ENCODE results near the gene RPAP2.
"Not testable (repeated sequence)": the region's sequence is repeated elsewhere in the genome, so short reads cannot be mapped to it uniquely, and the experiment has no call there.

RPAP2 gene

GRCh38 chr1:92324784-92325183, 25.9 kb downstream of the RPAP2 start:
- no peak for DNase-seq

- no peak for DNase-seq
Observed at GRCh38 chr1:92326681-92327080, 27.8 kb downstream of the RPAP2 start.

- DNase-seq, result no peak
Observed at GRCh38 chr1:92327794-92328193, 28.9 kb downstream of the RPAP2 start.

- no peak for DNase-seq
Observed at GRCh38 chr1:92329347-92330129, 30.7 kb downstream of the RPAP2 start.

GRCh38 chr1:92333668-92334067, 34.8 kb downstream of the RPAP2 start:
- DNase-seq, result no peak

GRCh38 chr1:92340154-92340553, 41.3 kb downstream of the RPAP2 start:
- no peak for DNase-seq

GRCh38 chr1:92342401-92342800, 43.5 kb downstream of the RPAP2 start:
- DNase-seq, result no peak

- DNase-seq, result no peak
Observed at GRCh38 chr1:92343061-92343460, 44.2 kb downstream of the RPAP2 start.

- DNase-seq, result no peak
Observed at GRCh38 chr1:92346866-92347640, 48.2 kb downstream of the RPAP2 start.

- no peak for DNase-seq
Observed at GRCh38 chr1:92352856-92353255, 54.0 kb downstream of the RPAP2 start.

GRCh38 chr1:92354259-92354658, 55.4 kb downstream of the RPAP2 start:
- DNase-seq, result no peak

GRCh38 chr1:92356956-92357355, 58.1 kb downstream of the RPAP2 start:
- no peak for DNase-seq

- DNase-seq, result not testable (repeated sequence)
Observed at GRCh38 chr1:92359382-92359781, 60.5 kb downstream of the RPAP2 start.

GRCh38 chr1:92359986-92360385, 61.1 kb downstream of the RPAP2 start:
- no peak for DNase-seq

- DNase-seq, result no peak
Observed at GRCh38 chr1:92362970-92363369, 64.1 kb downstream of the RPAP2 start.

- DNase-seq, result no peak
Observed at GRCh38 chr1:92363401-92363800, 64.5 kb downstream of the RPAP2 start.

GRCh38 chr1:92365378-92366039, 66.7 kb downstream of the RPAP2 start:
- no peak for DNase-seq

GRCh38 chr1:92366040-92366395, 67.2 kb downstream of the RPAP2 start:
- DNase-seq, result no peak

GRCh38 chr1:92367496-92367895, 68.6 kb downstream of the RPAP2 start:
- DNase-seq, result no peak

- no peak for DNase-seq
Observed at GRCh38 chr1:92372164-92372563, 73.3 kb downstream of the RPAP2 start.

GRCh38 chr1:92374223-92374622, 75.4 kb downstream of the RPAP2 start:
- DNase-seq, result no peak

GRCh38 chr1:92376345-92376744, 77.5 kb downstream of the RPAP2 start:
- DNase-seq, result no peak

GRCh38 chr1:92377991-92378390, 79.1 kb downstream of the RPAP2 start:
- DNase-seq, result not testable (repeated sequence)

- no peak for DNase-seq
Observed at GRCh38 chr1:92380867-92381266, 82.0 kb downstream of the RPAP2 start.

Measured in NCI-H1092 (cell line).